HepG2 (cell line): ENCODE data around the gene RBM12. TPM values are rescaled to one million over a fixed set of nuclear protein-coding genes. Genes with fewer than 3 reads are reported as not detected.
A peak's percentile ranks its signal among the peaks of the same experiment; 100 is the strongest.

Source experiments
- CBFB ChIP-seq: sonication (generic); formaldehyde crosslinking; IDR thresholded peaks from 2 replicates; pipeline ENCODE4 v1.4.0; 2020; ENCODE audit warnings: missing genetic modification reagents
- CENPX ChIP-seq: sonication (generic); formaldehyde crosslinking; IDR thresholded peaks from 2 replicates; pipeline ENCODE4 v1.9.0; 2021; ENCODE audit warnings: mild to moderate bottlenecking, missing genetic modification reagents, moderate library complexity
- FOXK2 ChIP-seq: fragments of 450-650 bp; IDR thresholded peaks from 2 replicates; pipeline ENCODE4 v1.6.1; 2016
- KAT7 ChIP-seq: IDR thresholded peaks from 2 replicates; pipeline ENCODE4 v1.6.1; 2018; ENCODE audit warnings: borderline replicate concordance, missing compliant biosample characterization
- NFE2L2 ChIP-seq: fragments of 150-350 bp; IDR thresholded peaks from 2 replicates; pipeline ENCODE4 v1.6.1; 2014; ENCODE audit warnings: low read length
- RARA ChIP-seq: IDR thresholded peaks from 2 replicates; pipeline ENCODE4 v1.6.1; 2016; ENCODE audit warnings: missing genetic modification reagents, missing compliant biosample characterization
- RORA ChIP-seq: sonication (generic); formaldehyde crosslinking; IDR thresholded peaks from 2 replicates; pipeline ENCODE4 v1.5.0; 2020; ENCODE audit warnings: mild to moderate bottlenecking, missing genetic modification reagents, moderate library complexity
- RXRB ChIP-seq: IDR thresholded peaks from 2 replicates; pipeline ENCODE4 v1.6.1; 2016; ENCODE audit warnings: borderline replicate concordance, missing genetic modification reagents, missing compliant biosample characterization
- SP2 ChIP-seq: sonication (generic); formaldehyde crosslinking; IDR thresholded peaks from 2 replicates; pipeline ENCODE4 v1.5.1; 2020; ENCODE audit warnings: mild to moderate bottlenecking, missing genetic modification reagents
- THAP11 ChIP-seq: IDR thresholded peaks from 2 replicates; pipeline ENCODE4 v1.6.1; 2016; ENCODE audit warnings: missing biosample characterization, missing genetic modification reagents
- ZNF207 ChIP-seq: fragments of 450-650 bp; IDR thresholded peaks from 2 replicates; pipeline ENCODE4 v1.6.1; 2016; ENCODE audit warnings: antibody characterized with exemption, borderline replicate concordance
- ZNF432 ChIP-seq: sonication (generic); formaldehyde crosslinking; IDR thresholded peaks from 2 replicates; pipeline ENCODE4 v1.5.0; 2020; ENCODE audit warnings: missing genetic modification reagents, mild to moderate bottlenecking, borderline replicate concordance
- ZNF510 ChIP-seq: sonication (generic); formaldehyde crosslinking; IDR thresholded peaks from 2 replicates; pipeline ENCODE4 v1.4.0; 2020; ENCODE audit warnings: low read depth, mild to moderate bottlenecking, missing genetic modification reagents
- ZNF530 ChIP-seq: sonication (generic); formaldehyde crosslinking; IDR thresholded peaks from 2 replicates; pipeline ENCODE4 v1.5.0; 2020; ENCODE audit warnings: low read depth, mild to moderate bottlenecking, missing genetic modification reagents
- ZNF556 ChIP-seq: sonication (generic); formaldehyde crosslinking; IDR thresholded peaks from 2 replicates; pipeline ENCODE4 v1.4.0; 2020; ENCODE audit warnings: mild to moderate bottlenecking, missing genetic modification reagents, borderline replicate concordance
- ZNF605 ChIP-seq: sonication (generic); formaldehyde crosslinking; IDR thresholded peaks from 2 replicates; pipeline ENCODE4 v1.8.0; 2022; ENCODE audit warnings: mild to moderate bottlenecking, missing genetic modification reagents
- ZNF841 ChIP-seq: sonication (generic); formaldehyde crosslinking; IDR thresholded peaks from 2 replicates; pipeline ENCODE4 v1.8.1; 2023; ENCODE audit warnings: missing genetic modification reagents, borderline replicate concordance
- polyA plus RNA-seq, 8 experiments: library from polyadenylated mRNA; depleted of rRNA in 3 of 8; stranded (reverse) in 7 of 8; unstranded in 1 of 8; fragments of >200 nt; fragmentation: Illumina TruSeq in 4 of 8; extraction: Trizol in 4 of 8; gene quantifications; 2 replicates each; pipeline versions ENCODE4 v1.2.1 to v1.2.3, GENCODE V29; 2011 to 2016; ENCODE audit warnings: low read depth in 4 of 8, missing spikeins in 1 of 8, mixed read lengths in 1 of 8; ENCODE audit not compliant: insufficient read depth in 1 of 8
- total RNA-seq, 5 experiments: library from RNA; depleted of rRNA; stranded (reverse); fragments of >200 nt; fragmentation: Illumina TruSeq; extraction: Trizol; gene quantifications; 2 replicates each; pipeline ENCODE4 v1.2.3, GENCODE V29; 2016; ENCODE audit warnings: low read depth in 1 of 5
- TF ChIP-seq, protein P1 (sequence below): sonication (generic); formaldehyde crosslinking; IDR thresholded peaks from 2 replicates; pipeline ENCODE4 v1.4.0; 2020; ENCODE audit warnings: missing genetic modification reagents
- TF ChIP-seq, protein P2 (sequence below): sonication (generic); formaldehyde crosslinking; IDR thresholded peaks from 2 replicates; pipeline ENCODE4 v1.5.0; 2020; ENCODE audit warnings: mild to moderate bottlenecking, low read depth, missing genetic modification reagents, borderline replicate concordance
- TF ChIP-seq, protein P3 (sequence below): sonication (generic); formaldehyde crosslinking; IDR thresholded peaks from 2 replicates; pipeline ENCODE4 v1.4.0; 2020; ENCODE audit warnings: missing genetic modification reagents

RBM12 gene
- total and polyA plus RNA-seq, 2 of the 13 experiments (the other 11 are each of a cell fraction or from before 2014, with no cell fraction given) = 97.9 to 104 TPM

DNA sequence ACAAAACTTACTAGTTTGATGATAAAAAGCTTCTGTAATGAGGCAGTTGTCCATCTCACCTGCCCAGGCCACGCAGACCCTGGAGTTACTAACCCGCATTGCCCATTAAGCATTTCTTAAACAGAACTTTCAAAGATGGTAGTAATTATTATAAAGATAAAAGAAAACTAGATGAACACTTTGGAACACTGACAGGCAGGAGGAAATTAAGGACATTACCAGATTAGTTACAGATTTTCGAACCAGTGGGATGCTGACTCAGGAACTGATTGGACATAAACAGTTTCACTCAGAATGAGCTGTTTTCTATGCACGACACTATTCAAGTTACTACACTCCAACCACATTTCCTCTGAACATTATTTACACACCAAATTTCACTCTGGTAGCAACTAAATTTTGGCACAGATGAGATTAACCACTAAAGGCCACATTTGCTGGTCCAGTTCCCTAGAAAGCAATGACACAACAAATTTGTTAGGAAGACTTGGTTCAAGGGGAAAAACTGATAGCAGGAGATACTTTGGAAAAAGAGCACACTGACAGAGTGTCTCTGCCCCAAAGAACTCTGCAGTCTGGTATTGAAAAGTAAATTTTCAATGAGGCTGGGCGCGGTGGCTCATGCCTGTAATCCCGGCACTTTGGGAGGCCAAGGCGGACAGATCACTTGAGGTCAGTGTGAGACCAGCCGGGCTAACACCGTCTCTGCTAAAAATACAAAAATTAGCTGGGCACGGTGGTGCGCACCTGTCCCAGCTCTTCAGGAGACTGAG lies 37.5 kb upstream of the RBM12 start (continued):
- TF ChIP-seq, protein P1, sequence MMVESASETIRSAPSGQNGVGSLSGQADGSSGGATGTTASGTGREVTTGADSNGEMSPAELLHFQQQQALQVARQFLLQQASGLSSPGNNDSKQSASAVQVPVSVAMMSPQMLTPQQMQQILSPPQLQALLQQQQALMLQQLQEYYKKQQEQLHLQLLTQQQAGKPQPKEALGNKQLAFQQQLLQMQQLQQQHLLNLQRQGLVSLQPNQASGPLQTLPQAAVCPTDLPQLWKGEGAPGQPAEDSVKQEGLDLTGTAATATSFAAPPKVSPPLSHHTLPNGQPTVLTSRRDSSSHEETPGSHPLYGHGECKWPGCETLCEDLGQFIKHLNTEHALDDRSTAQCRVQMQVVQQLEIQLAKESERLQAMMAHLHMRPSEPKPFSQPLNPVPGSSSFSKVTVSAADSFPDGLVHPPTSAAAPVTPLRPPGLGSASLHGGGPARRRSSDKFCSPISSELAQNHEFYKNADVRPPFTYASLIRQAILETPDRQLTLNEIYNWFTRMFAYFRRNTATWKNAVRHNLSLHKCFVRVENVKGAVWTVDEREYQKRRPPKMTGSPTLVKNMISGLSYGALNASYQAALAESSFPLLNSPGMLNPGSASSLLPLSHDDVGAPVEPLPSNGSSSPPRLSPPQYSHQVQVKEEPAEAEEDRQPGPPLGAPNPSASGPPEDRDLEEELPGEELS (CRISPR knock-in tag) = no peak
- no peak for TF ChIP-seq ZNF510 (CRISPR knock-in tag)
- TF ChIP-seq ZNF530 (CRISPR knock-in tag) = no peak
- no peak for TF ChIP-seq RXRB (CRISPR knock-in tag)
- TF ChIP-seq ZNF605 (CRISPR knock-in tag) = peak; percentile 74
- TF ChIP-seq ZNF556 (CRISPR knock-in tag) = no peak
- no peak for TF ChIP-seq THAP11 (CRISPR knock-in tag)
- no peak for TF ChIP-seq FOXK2
- TF ChIP-seq CENPX (CRISPR knock-in tag) = no peak
- no peak for TF ChIP-seq RARA (CRISPR knock-in tag)
- TF ChIP-seq RORA (CRISPR knock-in tag) = no peak
- TF ChIP-seq, protein P2, sequence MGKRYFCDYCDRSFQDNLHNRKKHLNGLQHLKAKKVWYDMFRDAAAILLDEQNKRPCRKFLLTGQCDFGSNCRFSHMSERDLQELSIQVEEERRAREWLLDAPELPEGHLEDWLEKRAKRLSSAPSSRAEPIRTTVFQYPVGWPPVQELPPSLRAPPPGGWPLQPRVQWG (CRISPR knock-in tag) = no peak
- TF ChIP-seq KAT7 (CRISPR knock-in tag) = peak; percentile 44; the same call in 1 of the 2 replicates
- TF ChIP-seq, protein P3, sequence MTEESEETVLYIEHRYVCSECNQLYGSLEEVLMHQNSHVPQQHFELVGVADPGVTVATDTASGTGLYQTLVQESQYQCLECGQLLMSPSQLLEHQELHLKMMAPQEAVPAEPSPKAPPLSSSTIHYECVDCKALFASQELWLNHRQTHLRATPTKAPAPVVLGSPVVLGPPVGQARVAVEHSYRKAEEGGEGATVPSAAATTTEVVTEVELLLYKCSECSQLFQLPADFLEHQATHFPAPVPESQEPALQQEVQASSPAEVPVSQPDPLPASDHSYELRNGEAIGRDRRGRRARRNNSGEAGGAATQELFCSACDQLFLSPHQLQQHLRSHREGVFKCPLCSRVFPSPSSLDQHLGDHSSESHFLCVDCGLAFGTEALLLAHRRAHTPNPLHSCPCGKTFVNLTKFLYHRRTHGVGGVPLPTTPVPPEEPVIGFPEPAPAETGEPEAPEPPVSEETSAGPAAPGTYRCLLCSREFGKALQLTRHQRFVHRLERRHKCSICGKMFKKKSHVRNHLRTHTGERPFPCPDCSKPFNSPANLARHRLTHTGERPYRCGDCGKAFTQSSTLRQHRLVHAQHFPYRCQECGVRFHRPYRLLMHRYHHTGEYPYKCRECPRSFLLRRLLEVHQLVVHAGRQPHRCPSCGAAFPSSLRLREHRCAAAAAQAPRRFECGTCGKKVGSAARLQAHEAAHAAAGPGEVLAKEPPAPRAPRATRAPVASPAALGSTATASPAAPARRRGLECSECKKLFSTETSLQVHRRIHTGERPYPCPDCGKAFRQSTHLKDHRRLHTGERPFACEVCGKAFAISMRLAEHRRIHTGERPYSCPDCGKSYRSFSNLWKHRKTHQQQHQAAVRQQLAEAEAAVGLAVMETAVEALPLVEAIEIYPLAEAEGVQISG (CRISPR knock-in tag) = no peak
- peak; percentile 33; the same call in 1 of the 2 replicates for TF ChIP-seq ZNF841 (CRISPR knock-in tag)
- no peak for TF ChIP-seq SP2 (CRISPR knock-in tag)
- no peak for TF ChIP-seq ZNF432 (CRISPR knock-in tag)
- no peak for TF ChIP-seq CBFB (CRISPR knock-in tag)
- peak; percentile 34; the same call in 1 of the 2 replicates for TF ChIP-seq NFE2L2
- no peak for TF ChIP-seq ZNF207
